ENCODE results near the gene NAALAD2. TPM values are rescaled to one million over a fixed set of nuclear protein-coding genes. Genes with fewer than 3 reads are reported as not detected.

Gene NAALAD2
- total and polyA plus RNA-seq, 2 of the 8 experiments (the other 6 are each of a cell fraction or from before 2014, with no cell fraction given) = 2.6 to 3.9 TPM

DNA sequence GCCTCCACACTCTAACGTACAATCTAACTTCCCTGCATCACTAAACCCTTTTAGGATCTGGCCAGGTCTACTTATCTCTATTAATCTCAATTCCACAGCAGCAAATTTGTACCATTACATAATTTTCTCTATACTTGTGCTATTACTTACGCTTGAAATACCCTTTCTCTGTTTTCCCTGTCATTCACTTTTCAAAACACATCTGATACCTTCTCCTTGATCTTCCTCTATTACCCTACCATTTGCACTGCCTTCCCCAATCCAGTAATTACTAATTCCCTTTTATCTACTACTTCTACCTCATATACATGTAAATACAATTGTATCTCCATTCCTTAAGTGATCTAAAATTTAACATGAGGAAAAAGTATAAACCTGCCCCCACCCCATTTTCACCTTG, 74.4 kb downstream of the NAALAD2 start (continued):
- TF ChIP-seq, protein P1, sequence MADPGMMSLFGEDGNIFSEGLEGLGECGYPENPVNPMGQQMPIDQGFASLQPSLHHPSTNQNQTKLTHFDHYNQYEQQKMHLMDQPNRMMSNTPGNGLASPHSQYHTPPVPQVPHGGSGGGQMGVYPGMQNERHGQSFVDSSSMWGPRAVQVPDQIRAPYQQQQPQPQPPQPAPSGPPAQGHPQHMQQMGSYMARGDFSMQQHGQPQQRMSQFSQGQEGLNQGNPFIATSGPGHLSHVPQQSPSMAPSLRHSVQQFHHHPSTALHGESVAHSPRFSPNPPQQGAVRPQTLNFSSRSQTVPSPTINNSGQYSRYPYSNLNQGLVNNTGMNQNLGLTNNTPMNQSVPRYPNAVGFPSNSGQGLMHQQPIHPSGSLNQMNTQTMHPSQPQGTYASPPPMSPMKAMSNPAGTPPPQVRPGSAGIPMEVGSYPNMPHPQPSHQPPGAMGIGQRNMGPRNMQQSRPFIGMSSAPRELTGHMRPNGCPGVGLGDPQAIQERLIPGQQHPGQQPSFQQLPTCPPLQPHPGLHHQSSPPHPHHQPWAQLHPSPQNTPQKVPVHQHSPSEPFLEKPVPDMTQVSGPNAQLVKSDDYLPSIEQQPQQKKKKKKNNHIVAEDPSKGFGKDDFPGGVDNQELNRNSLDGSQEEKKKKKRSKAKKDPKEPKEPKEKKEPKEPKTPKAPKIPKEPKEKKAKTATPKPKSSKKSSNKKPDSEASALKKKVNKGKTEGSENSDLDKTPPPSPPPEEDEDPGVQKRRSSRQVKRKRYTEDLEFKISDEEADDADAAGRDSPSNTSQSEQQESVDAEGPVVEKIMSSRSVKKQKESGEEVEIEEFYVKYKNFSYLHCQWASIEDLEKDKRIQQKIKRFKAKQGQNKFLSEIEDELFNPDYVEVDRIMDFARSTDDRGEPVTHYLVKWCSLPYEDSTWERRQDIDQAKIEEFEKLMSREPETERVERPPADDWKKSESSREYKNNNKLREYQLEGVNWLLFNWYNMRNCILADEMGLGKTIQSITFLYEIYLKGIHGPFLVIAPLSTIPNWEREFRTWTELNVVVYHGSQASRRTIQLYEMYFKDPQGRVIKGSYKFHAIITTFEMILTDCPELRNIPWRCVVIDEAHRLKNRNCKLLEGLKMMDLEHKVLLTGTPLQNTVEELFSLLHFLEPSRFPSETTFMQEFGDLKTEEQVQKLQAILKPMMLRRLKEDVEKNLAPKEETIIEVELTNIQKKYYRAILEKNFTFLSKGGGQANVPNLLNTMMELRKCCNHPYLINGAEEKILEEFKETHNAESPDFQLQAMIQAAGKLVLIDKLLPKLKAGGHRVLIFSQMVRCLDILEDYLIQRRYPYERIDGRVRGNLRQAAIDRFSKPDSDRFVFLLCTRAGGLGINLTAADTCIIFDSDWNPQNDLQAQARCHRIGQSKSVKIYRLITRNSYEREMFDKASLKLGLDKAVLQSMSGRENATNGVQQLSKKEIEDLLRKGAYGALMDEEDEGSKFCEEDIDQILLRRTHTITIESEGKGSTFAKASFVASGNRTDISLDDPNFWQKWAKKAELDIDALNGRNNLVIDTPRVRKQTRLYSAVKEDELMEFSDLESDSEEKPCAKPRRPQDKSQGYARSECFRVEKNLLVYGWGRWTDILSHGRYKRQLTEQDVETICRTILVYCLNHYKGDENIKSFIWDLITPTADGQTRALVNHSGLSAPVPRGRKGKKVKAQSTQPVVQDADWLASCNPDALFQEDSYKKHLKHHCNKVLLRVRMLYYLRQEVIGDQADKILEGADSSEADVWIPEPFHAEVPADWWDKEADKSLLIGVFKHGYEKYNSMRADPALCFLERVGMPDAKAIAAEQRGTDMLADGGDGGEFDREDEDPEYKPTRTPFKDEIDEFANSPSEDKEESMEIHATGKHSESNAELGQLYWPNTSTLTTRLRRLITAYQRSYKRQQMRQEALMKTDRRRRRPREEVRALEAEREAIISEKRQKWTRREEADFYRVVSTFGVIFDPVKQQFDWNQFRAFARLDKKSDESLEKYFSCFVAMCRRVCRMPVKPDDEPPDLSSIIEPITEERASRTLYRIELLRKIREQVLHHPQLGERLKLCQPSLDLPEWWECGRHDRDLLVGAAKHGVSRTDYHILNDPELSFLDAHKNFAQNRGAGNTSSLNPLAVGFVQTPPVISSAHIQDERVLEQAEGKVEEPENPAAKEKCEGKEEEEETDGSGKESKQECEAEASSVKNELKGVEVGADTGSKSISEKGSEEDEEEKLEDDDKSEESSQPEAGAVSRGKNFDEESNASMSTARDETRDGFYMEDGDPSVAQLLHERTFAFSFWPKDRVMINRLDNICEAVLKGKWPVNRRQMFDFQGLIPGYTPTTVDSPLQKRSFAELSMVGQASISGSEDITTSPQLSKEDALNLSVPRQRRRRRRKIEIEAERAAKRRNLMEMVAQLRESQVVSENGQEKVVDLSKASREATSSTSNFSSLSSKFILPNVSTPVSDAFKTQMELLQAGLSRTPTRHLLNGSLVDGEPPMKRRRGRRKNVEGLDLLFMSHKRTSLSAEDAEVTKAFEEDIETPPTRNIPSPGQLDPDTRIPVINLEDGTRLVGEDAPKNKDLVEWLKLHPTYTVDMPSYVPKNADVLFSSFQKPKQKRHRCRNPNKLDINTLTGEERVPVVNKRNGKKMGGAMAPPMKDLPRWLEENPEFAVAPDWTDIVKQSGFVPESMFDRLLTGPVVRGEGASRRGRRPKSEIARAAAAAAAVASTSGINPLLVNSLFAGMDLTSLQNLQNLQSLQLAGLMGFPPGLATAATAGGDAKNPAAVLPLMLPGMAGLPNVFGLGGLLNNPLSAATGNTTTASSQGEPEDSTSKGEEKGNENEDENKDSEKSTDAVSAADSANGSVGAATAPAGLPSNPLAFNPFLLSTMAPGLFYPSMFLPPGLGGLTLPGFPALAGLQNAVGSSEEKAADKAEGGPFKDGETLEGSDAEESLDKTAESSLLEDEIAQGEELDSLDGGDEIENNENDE (IDR thresholded peaks at IDR 0.05; ENCODE audit: insufficient replicate concordance, low read length) = no peak
- TF ChIP-seq EZH2 (IDR thresholded peaks at IDR 0.05; ENCODE audit: low read depth, low read length, severe bottlenecking) (no peak), SP1 (IDR thresholded peaks at IDR 0.05; ENCODE audit: low read depth, low read length) (no peak), SRF (IDR thresholded peaks at IDR 0.05; ENCODE audit: low read depth, low read length) (no peak), TAF7 (optimal IDR thresholded peaks at IDR 0.05; ENCODE audit: borderline replicate concordance, low read depth, low read length) (no peak), YY1 (IDR thresholded peaks at IDR 0.05; ENCODE audit: low read depth, low read length) (no peak)
